ENCODE data around the gene DNAAF9.

DNA sequence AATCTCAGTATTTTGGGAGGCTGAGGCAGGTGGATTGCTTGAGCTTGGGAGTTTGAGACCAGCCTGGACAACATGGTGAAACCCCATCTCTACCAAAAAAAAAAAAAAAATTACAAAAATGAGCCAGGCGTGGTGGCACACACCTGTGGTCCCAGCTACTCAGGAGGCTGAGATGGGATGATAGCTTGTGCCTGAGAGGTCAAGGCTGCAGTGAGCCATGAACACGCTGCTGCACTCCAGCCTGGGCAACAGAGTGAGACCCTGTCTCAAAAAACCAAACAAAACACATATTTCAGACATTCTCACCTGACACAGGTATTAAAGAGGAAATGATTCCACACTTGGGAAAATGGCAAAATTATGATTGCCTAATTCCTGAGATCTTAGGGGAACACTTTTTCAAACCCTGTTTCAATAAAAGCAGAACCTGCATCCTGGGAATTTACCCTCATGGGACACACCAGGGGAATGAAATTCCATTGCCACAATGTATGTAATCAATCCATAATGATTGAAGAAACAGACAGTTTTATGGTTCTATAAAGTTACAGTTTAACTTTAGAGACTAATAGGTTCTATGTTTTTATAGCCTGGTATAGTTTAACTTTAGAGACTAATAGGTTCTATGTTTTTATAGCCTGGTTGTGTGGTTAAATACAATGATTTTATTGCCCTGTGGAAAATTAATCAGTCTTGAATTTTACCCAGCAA, 29.6 kb upstream of the DNAAF9 start:
- no peak for TF ChIP-seq EZH2 (optimal IDR thresholded peaks at IDR 0.05; ENCODE audit: low read depth, low read length)
- TF ChIP-seq, protein P1, sequence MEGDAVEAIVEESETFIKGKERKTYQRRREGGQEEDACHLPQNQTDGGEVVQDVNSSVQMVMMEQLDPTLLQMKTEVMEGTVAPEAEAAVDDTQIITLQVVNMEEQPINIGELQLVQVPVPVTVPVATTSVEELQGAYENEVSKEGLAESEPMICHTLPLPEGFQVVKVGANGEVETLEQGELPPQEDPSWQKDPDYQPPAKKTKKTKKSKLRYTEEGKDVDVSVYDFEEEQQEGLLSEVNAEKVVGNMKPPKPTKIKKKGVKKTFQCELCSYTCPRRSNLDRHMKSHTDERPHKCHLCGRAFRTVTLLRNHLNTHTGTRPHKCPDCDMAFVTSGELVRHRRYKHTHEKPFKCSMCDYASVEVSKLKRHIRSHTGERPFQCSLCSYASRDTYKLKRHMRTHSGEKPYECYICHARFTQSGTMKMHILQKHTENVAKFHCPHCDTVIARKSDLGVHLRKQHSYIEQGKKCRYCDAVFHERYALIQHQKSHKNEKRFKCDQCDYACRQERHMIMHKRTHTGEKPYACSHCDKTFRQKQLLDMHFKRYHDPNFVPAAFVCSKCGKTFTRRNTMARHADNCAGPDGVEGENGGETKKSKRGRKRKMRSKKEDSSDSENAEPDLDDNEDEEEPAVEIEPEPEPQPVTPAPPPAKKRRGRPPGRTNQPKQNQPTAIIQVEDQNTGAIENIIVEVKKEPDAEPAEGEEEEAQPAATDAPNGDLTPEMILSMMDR (IDR thresholded peaks at IDR 0.05; ENCODE audit: low read length) = no peak

Measured in MM.1S (cell line).